ENCODE measurements around the gene ADAM11.

The ADAM11 gene

DNA sequence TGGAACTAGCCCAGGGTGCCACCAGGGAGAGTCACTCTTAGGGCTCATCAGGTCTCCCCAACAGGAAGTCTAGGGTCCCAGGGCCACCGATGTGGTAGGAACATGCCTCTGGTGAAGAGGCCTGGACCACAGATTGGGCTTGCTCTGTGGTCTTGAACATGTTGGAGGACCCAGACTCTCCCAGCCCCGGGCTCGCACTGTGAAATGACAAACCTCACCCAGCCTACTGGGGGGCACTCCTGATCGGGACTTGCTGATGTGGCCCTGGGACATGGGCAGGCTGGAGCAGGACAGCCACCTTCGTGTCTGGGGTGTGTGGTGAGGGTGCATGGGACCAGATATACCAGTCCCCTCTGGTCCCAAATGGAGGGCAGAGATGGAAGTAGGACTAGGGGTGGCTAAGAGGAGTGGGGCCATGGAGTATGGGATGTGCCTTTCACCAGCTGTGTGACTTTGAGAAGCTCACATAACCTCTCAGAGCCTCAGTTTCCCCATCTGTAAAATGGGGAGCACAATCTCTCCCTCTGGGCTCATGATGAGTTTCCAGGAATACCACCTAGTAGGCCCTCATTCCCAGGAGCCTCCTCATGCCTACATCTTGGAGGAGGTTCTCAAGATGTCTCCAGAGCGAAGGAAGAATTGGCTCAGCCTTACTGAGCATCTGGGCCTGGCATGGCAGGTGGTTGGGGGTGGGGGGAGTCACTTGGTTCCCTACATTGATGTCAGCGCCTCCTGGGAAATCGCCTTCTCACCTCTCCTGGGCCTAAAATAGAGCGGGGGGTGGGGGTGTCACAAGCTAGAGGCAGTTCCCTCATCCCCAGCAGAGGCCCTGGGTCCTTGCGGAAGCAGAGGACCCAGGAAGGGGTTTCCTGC lies 1.5 kb upstream of the ADAM11 start:
- peaks cover 11 to 39% (median 33%) of the 10 kb centered on the region in 5 donors for H3K27me3 ChIP-seq (ENCODE audit: control insufficient read depth in 5 of 5, insufficient read depth in 4 of 5, low read length in 5 of 5)
- no peaks in the 10 kb centered on the region for H3K36me3 ChIP-seq (ENCODE audit: control insufficient read depth in 5 of 5, insufficient read depth in 5 of 5, low read length in 5 of 5)
- peaks cover 0 to 12% (median 11%) of the 10 kb centered on the region in 5 donors for H3K4me1 ChIP-seq (ENCODE audit: control insufficient read depth in 5 of 5, insufficient read depth in 5 of 5, low read length in 5 of 5)
- H3K4me3 ChIP-seq (ENCODE audit: low read depth in 1 of 5, low read length in 5 of 5): no peak overlapping the region
- H3K9ac ChIP-seq (ENCODE audit: low read length in 5 of 5): no peak overlapping the region
- H3K27ac ChIP-seq (ENCODE audit: low read depth, low read length): no peak overlapping the region
- no peaks in the 10 kb centered on the region for H3K9me3 ChIP-seq (ENCODE audit: control insufficient read depth in 5 of 5, low read length in 5 of 5)

DNA sequence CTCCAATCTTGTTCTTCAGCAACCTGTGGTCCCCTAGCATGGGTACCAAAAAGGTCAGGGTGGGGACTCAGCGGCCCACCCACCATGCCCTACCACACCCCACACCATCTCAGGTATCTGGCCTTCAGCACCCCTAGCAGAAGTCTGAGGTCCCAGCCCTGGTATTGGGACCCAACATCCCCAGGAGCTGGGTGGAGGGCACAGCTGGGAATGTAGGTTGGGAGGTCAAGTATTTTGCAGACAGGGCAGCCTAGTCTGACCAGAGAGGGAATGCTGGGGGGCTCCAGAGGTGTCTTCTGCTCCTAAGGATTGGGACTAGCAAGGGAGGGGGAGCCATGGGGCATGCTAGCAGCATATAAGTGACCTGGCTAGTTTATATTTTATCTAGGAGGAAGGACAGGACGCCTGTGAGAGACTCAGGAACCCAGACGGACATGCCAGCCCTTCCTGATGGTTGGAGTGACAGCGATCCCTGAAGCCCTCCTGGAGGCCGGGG lies 822 bp upstream of the ADAM11 start:
- Histone ChIP-seq H3K36me3 (ENCODE audit: control insufficient read depth in 5 of 5, insufficient read depth in 5 of 5, low read length in 5 of 5) (no peaks in the 10 kb centered on the region), H3K9me3 (ENCODE audit: control insufficient read depth in 5 of 5, low read length in 5 of 5) (no peaks in the 10 kb centered on the region), H3K27ac (ENCODE audit: low read depth, low read length) (no peak overlapping the region), H3K4me1 (ENCODE audit: control insufficient read depth in 5 of 5, insufficient read depth in 5 of 5, low read length in 5 of 5) (peaks cover 0 to 12% (median 11%) of the 10 kb centered on the region in 5 donors), H3K9ac (ENCODE audit: low read length in 5 of 5) (no peak overlapping the region), H3K4me3 (ENCODE audit: low read depth in 1 of 5, low read length in 5 of 5) (no peak overlapping the region), H3K27me3 (ENCODE audit: control insufficient read depth in 5 of 5, insufficient read depth in 4 of 5, low read length in 5 of 5) (peaks cover 11 to 39% (median 33%) of the 10 kb centered on the region in 5 donors)

DNA sequence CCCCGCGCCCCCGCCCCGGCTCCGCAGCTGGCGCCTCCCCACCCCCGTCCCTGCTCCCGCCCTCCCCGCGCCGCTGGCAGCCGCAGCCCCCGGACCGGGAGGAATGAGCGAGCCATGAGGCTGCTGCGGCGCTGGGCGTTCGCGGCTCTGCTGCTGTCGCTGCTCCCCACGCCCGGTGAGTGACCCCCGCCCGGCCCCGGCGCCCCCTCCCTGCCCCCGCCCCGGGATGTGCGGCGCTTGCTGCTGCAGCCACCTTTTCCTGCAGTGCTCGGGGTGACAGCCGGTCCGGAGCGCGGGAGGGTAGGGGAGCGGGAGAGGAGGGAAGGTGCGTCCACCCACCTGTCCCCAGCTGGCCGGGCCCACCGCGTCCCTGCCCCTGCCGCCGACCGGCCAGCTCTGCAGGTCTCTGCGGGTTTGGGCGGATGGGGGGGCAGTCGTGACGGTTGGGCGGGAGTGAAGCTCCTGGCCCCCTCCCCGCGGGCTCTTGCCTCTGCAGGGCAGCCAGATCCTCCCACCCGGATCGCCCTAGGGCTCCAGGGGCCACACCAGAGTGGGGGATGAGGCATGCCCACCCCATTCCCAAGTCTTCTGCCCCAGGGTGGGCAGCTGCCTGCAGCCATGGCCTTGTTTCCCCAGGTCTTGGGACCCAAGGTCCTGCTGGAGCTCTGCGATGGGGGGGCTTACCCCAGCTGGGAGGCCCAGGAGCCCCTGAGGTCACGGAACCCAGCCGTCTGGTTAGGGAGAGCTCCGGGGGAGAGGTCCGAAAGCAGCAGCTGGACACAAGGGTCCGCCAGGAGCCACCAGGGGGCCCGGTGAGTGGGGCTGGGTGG lies 513 bp downstream of the ADAM11 start:
- Histone ChIP-seq H3K9me3 (ENCODE audit: control insufficient read depth in 5 of 5, low read length in 5 of 5) (no peaks in the 10 kb centered on the region), H3K27me3 (ENCODE audit: control insufficient read depth in 5 of 5, insufficient read depth in 4 of 5, low read length in 5 of 5) (peaks cover 11 to 39% (median 33%) of the 10 kb centered on the region in 5 donors), H3K36me3 (ENCODE audit: control insufficient read depth in 5 of 5, insufficient read depth in 5 of 5, low read length in 5 of 5) (no peaks in the 10 kb centered on the region), H3K4me3 (ENCODE audit: low read depth in 1 of 5, low read length in 5 of 5) (peak overlapping the region in 2 of 5 donors; percentile 51 to 52), H3K4me1 (ENCODE audit: control insufficient read depth in 5 of 5, insufficient read depth in 5 of 5, low read length in 5 of 5) (peaks cover 0 to 12% (median 11%) of the 10 kb centered on the region in 5 donors), H3K9ac (ENCODE audit: low read length in 5 of 5) (no peak overlapping the region), H3K27ac (ENCODE audit: low read depth, low read length) (no peak overlapping the region)

DNA sequence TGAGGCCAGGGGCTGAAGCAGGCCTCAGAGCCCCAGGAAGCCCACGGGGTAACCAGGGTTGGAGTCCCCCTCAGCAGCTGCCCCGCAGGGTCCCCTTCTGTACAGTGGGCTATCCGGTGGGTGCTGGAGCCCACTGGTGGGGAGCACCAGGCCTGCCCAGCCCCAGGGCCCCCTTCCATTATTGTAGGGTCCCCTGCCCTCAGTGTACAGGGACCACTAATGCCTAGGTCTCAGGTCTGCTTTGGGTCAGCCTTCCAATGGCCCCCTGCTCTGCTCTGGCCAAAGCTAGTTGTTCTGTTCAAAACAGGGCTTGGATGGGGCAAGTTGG lies 1.1 kb downstream of the ADAM11 start:
- Histone ChIP-seq H3K9me3 (ENCODE audit: control insufficient read depth in 5 of 5, low read length in 5 of 5) (no peaks in the 10 kb centered on the region), H3K27ac (ENCODE audit: low read depth, low read length) (no peak overlapping the region), H3K4me3 (ENCODE audit: low read depth in 1 of 5, low read length in 5 of 5) (no peak overlapping the region), H3K4me1 (ENCODE audit: control insufficient read depth in 5 of 5, insufficient read depth in 5 of 5, low read length in 5 of 5) (peaks cover 0 to 12% (median 11%) of the 10 kb centered on the region in 5 donors), H3K27me3 (ENCODE audit: control insufficient read depth in 5 of 5, insufficient read depth in 4 of 5, low read length in 5 of 5) (peaks cover 11 to 39% (median 33%) of the 10 kb centered on the region in 5 donors), H3K36me3 (ENCODE audit: control insufficient read depth in 5 of 5, insufficient read depth in 5 of 5, low read length in 5 of 5) (no peaks in the 10 kb centered on the region), H3K9ac (ENCODE audit: low read length in 5 of 5) (no peak overlapping the region)

GRCh38 chr17:44760474-44761308 lies 1.9 kb downstream of the ADAM11 start:
- no peak overlapping the region for H3K4me3 ChIP-seq (ENCODE audit: low read depth in 1 of 5, low read length in 5 of 5)
- H3K9ac ChIP-seq (ENCODE audit: low read length in 5 of 5): no peak overlapping the region
- H3K4me1 ChIP-seq (ENCODE audit: control insufficient read depth in 5 of 5, insufficient read depth in 5 of 5, low read length in 5 of 5): peaks cover 0 to 12% (median 11%) of the 10 kb centered on the region in 5 donors
- peaks cover 11 to 39% (median 33%) of the 10 kb centered on the region in 5 donors for H3K27me3 ChIP-seq (ENCODE audit: control insufficient read depth in 5 of 5, insufficient read depth in 4 of 5, low read length in 5 of 5)
- no peak overlapping the region for H3K27ac ChIP-seq (ENCODE audit: low read depth, low read length)
- H3K9me3 ChIP-seq (ENCODE audit: control insufficient read depth in 5 of 5, low read length in 5 of 5): no peaks in the 10 kb centered on the region
- no peaks in the 10 kb centered on the region for H3K36me3 ChIP-seq (ENCODE audit: control insufficient read depth in 5 of 5, insufficient read depth in 5 of 5, low read length in 5 of 5)

DNA sequence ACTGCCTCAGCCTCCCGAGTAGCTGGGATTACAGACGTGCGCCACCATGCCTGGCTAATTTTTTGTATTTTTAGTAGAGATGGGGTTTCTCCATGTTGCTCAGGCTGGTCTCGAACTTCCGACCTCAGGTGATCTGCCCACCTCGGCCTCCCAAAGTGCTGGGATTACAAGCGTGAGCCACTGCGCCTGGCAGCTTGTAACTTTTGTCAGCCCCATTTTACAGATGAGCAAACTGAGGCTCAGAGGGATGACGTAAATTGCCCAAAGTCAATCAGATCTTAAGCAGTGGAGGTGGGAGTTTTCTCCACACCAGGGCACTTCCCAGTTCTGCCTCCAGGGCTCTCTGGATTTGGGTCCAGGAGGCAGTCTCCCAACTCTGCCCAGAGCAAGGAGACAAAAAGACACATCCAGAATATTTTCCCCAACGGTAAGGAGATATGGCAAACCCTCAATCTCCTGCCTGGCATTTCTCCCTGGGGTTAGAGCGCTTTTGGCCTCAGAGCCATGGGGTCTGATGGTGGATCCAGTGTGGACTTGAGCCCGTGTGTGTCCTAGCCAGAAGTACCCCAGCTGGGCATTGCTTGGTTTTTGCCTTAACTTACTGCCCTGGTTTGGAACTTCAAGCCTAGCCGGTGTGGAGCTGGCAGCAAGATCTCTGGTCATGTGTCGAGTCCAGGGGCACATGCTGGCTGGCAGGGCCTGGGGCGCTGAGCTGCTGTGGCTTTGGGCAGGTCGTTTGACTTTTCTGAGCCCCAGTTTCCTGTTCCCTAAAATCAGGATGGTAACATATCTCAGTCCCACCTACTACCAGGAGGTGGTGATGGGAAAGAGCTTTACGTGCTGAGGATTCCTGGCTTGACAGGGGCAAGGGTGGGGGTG lies 3.4 kb downstream of the ADAM11 start:
- H3K9ac ChIP-seq (ENCODE audit: low read length in 5 of 5): no peak overlapping the region
- peaks cover 11 to 41% (median 33%) of the 10 kb centered on the region in 5 donors for H3K27me3 ChIP-seq (ENCODE audit: control insufficient read depth in 5 of 5, insufficient read depth in 4 of 5, low read length in 5 of 5)
- H3K4me3 ChIP-seq (ENCODE audit: low read depth in 1 of 5, low read length in 5 of 5): no peak overlapping the region
- no peak overlapping the region for H3K27ac ChIP-seq (ENCODE audit: low read depth, low read length)
- H3K9me3 ChIP-seq (ENCODE audit: control insufficient read depth in 5 of 5, low read length in 5 of 5): no peaks in the 10 kb centered on the region
- no peaks in the 10 kb centered on the region for H3K36me3 ChIP-seq (ENCODE audit: control insufficient read depth in 5 of 5, insufficient read depth in 5 of 5, low read length in 5 of 5)
- H3K4me1 ChIP-seq (ENCODE audit: control insufficient read depth in 5 of 5, insufficient read depth in 5 of 5, low read length in 5 of 5): peaks cover 0 to 12% (median 11%) of the 10 kb centered on the region in 5 donors

DNA sequence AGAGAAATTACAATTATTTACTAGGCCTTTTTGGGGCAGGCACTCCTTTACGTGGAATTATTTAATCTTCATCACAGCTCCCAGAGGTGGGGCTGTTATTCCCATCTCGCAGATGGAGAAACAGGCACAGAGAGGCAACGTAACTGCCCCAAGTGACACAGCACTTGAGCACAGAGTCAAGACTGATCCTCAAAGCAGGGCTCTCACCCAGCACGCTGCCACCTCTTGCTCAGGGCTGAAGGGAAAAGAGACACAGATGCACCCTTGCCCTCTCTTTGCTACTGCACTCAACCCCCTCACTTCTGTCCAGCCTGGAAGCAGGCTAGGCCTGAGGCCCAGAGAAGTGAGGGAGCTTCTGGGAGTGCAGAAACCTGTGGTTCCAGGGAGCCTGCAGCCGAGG lies 4.4 kb downstream of the ADAM11 start:
- Histone ChIP-seq H3K9ac (ENCODE audit: low read length in 5 of 5) (no peak overlapping the region), H3K27ac (ENCODE audit: low read depth, low read length) (no peak overlapping the region), H3K4me3 (ENCODE audit: low read depth in 1 of 5, low read length in 5 of 5) (no peak overlapping the region), H3K9me3 (ENCODE audit: control insufficient read depth in 5 of 5, low read length in 5 of 5) (no peaks in the 10 kb centered on the region), H3K36me3 (ENCODE audit: control insufficient read depth in 5 of 5, insufficient read depth in 5 of 5, low read length in 5 of 5) (no peaks in the 10 kb centered on the region), H3K27me3 (ENCODE audit: control insufficient read depth in 5 of 5, insufficient read depth in 4 of 5, low read length in 5 of 5) (peaks cover 11 to 31% (median 29%) of the 10 kb centered on the region in 5 donors), H3K4me1 (ENCODE audit: control insufficient read depth in 5 of 5, insufficient read depth in 5 of 5, low read length in 5 of 5) (peaks cover 0 to 12% (median 11%) of the 10 kb centered on the region in 5 donors)

DNA sequence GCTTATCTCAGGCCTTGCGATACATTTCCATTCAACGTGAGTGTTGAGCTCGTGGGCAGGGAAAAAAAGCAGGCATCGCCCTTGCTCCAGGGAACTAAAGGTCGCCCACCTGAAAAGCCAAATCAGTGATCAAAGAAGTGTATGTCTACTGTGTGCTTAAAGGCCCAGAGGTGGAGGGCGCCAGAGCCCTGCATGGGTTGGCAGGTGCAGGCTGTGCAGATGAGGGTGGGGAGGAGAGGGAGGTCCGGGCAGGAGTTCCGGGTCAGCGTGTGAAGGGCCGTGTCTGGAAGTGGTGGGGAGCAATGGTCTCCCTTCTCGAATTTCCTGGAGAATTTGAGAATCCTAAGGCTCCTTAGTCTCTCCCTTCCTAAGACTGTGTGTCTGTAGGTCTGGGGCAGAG lies 7.2 kb downstream of the ADAM11 start:
- no peaks in the 10 kb centered on the region for H3K36me3 ChIP-seq (ENCODE audit: control insufficient read depth in 5 of 5, insufficient read depth in 5 of 5, low read length in 5 of 5)

More for the DNA sequence above, 7.2 kb downstream of the ADAM11 start:
- H3K27me3 ChIP-seq (ENCODE audit: control insufficient read depth in 5 of 5, insufficient read depth in 4 of 5, low read length in 5 of 5): peaks cover 0 to 21% (median 16%) of the 10 kb centered on the region in 5 donors
- no peak overlapping the region for H3K27ac ChIP-seq (ENCODE audit: low read depth, low read length)
- no peak overlapping the region for H3K4me3 ChIP-seq (ENCODE audit: low read depth in 1 of 5, low read length in 5 of 5)
- H3K9ac ChIP-seq (ENCODE audit: low read length in 5 of 5): no peak overlapping the region
- no peaks in the 10 kb centered on the region for H3K4me1 ChIP-seq (ENCODE audit: control insufficient read depth in 5 of 5, insufficient read depth in 5 of 5, low read length in 5 of 5)
- no peaks in the 10 kb centered on the region for H3K9me3 ChIP-seq (ENCODE audit: control insufficient read depth in 5 of 5, low read length in 5 of 5)
